ENCODE results near the gene HSPBP1. TPM values are rescaled to one million over a fixed set of nuclear protein-coding genes. Genes with fewer than 3 reads are reported as not detected.

HSPBP1 gene
- total and polyA plus RNA-seq, 2 donors (not counting 3 experiments of a cell fraction or from before 2014, with no cell fraction given) = 30.4 to 47.5 TPM

DNA sequence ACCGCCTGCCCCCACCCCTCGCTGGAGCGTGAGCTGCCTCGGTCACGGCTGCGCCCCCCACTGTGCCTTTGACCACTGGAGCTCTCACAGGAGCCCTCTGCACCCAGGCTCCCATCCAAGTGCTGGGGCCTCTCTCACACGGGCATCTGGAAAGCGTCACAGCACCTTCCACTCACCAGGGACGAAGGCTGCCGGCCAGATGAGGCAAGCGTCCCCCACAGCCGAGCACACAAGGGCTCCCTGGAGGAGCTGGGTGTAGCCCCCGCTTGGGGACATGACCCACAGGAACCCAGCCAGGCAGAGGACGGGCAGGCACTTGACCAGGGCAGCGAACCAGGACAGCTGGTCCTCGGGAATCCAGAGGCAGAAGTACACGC lies 51.9 kb downstream of the HSPBP1 start:
- no peak overlapping the region for H2AFZ ChIP-seq (ENCODE audit: low read depth, low read length)
- no peak overlapping the region for H3K27ac ChIP-seq (ENCODE audit: insufficient read depth, low read depth, low read length)
- intact Hi-C loops (cut with micrococcal nuclease) = no loop called here
- no peaks in the 10 kb centered on the region for H4K20me1 ChIP-seq (replicated peaks; ENCODE audit: control insufficient read depth, extremely low read depth, insufficient read depth, low read length)
- TF ChIP-seq, protein P1, sequence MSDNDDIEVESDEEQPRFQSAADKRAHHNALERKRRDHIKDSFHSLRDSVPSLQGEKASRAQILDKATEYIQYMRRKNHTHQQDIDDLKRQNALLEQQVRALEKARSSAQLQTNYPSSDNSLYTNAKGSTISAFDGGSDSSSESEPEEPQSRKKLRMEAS (IDR thresholded peaks at IDR 0.05; ENCODE audit: insufficient read depth, insufficient read length) = no peak
- TF ChIP-seq GATA2 (IDR thresholded peaks at IDR 0.05; ENCODE audit: insufficient read depth, insufficient read length, low read depth, low read length) = no peak
- no peak for TF ChIP-seq POLR2A (IDR thresholded peaks at IDR 0.05; ENCODE audit: low read depth, low read length)
- TF ChIP-seq EZH2 (IDR thresholded peaks at IDR 0.05; ENCODE audit: borderline replicate concordance, low read depth, low read length, severe bottlenecking) = no peak
- no peak for TF ChIP-seq JUN (IDR thresholded peaks at IDR 0.05; ENCODE audit: borderline replicate concordance, insufficient read depth, insufficient read length, low read depth)
- TF ChIP-seq, protein P2, sequence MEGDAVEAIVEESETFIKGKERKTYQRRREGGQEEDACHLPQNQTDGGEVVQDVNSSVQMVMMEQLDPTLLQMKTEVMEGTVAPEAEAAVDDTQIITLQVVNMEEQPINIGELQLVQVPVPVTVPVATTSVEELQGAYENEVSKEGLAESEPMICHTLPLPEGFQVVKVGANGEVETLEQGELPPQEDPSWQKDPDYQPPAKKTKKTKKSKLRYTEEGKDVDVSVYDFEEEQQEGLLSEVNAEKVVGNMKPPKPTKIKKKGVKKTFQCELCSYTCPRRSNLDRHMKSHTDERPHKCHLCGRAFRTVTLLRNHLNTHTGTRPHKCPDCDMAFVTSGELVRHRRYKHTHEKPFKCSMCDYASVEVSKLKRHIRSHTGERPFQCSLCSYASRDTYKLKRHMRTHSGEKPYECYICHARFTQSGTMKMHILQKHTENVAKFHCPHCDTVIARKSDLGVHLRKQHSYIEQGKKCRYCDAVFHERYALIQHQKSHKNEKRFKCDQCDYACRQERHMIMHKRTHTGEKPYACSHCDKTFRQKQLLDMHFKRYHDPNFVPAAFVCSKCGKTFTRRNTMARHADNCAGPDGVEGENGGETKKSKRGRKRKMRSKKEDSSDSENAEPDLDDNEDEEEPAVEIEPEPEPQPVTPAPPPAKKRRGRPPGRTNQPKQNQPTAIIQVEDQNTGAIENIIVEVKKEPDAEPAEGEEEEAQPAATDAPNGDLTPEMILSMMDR (IDR thresholded peaks at IDR 0.05; ENCODE audit: extremely low read depth in 1 of 2, insufficient read depth in 1 of 2, low read depth in 1 of 2, low read length in 2 of 2) = no peak
- no peak for TF ChIP-seq MYC (IDR thresholded peaks at IDR 0.05; ENCODE audit: low read depth, low read length)
- TF ChIP-seq POLR2AphosphoS5 (IDR thresholded peaks at IDR 0.05; ENCODE audit: insufficient read depth, low read depth, low read length) = no peak
- TF ChIP-seq FOS (IDR thresholded peaks at IDR 0.05; ENCODE audit: borderline replicate concordance, insufficient read depth, low read length) = no peak
- peaks cover 0 to 43% of the 10 kb centered on the region in 2 experiments for H3K36me3 ChIP-seq (ENCODE audit: control insufficient read depth in 2 of 2, extremely low read depth in 1 of 2, insufficient read depth in 2 of 2, low read length in 2 of 2)
- dilution Hi-C loops (cut with MboI; ENCODE audit: extremely low pct_ligation_motif_present, low sequenced_read_pairs) = no loop called here
- H3K79me2 ChIP-seq (ENCODE audit: control insufficient read depth, insufficient read depth, low read length) = no peaks in the 10 kb centered on the region
- no peak overlapping the region for H3K4me3 ChIP-seq (replicated peaks in 1 of 3; ENCODE audit: insufficient read depth in 1 of 3, low read depth in 1 of 3, low read length in 3 of 3)
- H3K27me3 ChIP-seq (ENCODE audit: control insufficient read depth in 2 of 2, insufficient read depth in 2 of 2, low read length in 2 of 2) = no peaks in the 10 kb centered on the region
- H3K9ac ChIP-seq (replicated peaks; ENCODE audit: extremely low read depth, insufficient read depth, low read length) = no peak overlapping the region
- no peak for FAIRE-seq
- CTCF ChIA-PET = no interaction called here
- DNase-seq (ENCODE audit: low read depth, low spot score) = no peak
- no peak overlapping the region for H3K4me2 ChIP-seq (ENCODE audit: insufficient read depth, low read length)
- no peaks in the 10 kb centered on the region for H3K4me1 ChIP-seq (ENCODE audit: control insufficient read depth, extremely low read depth, insufficient read depth, low read length)
- BruUV-seq (replicated peaks) = no TSS peak
- no peaks in the 10 kb centered on the region for H3K9me1 ChIP-seq (replicated peaks; ENCODE audit: control insufficient read depth, extremely low read depth, insufficient read depth, low read length)
- POLR2A ChIA-PET = no interaction called here
- no peaks in the 10 kb centered on the region for H3K9me3 ChIP-seq (replicated peaks; ENCODE audit: control insufficient read depth, insufficient read depth, low read length)
